WTC11 (cell line): ENCODE data around the gene CDCP1.

ENCODE experiments used
- ATF1 ChIP-seq: sonication (generic); formaldehyde crosslinking; IDR thresholded peaks from 2 replicates; pipeline ENCODE4 v1.8.1; 2023; ENCODE audit warnings: mild to moderate bottlenecking, moderate library complexity, missing genetic modification reagents
- CTCF ChIP-seq: fragments of 200-600 bp; IDR thresholded peaks from 2 replicates; pipeline ENCODE4 v1.8.0; 2022; ENCODE audit warnings: antibody characterized with exemption
- GABPB1 ChIP-seq: sonication (generic); formaldehyde crosslinking; IDR thresholded peaks from 2 replicates; pipeline ENCODE4 v1.8.1; 2023; ENCODE audit warnings: mild to moderate bottlenecking, missing genetic modification reagents
- NFATC4 ChIP-seq: fragments of 250-450 bp; sonication (Bioruptor Pico); IDR thresholded peaks from 2 replicates; pipeline ENCODE4 v1.9.0; 2021; ENCODE audit warnings: mild to moderate bottlenecking
- SMAD3 ChIP-seq: sonication (generic); formaldehyde crosslinking; IDR thresholded peaks from 2 replicates; pipeline ENCODE4 v1.8.0; 2022; ENCODE audit warnings: missing genetic modification reagents, mild to moderate bottlenecking, borderline replicate concordance
- TEAD4 ChIP-seq: sonication (generic); formaldehyde crosslinking; IDR thresholded peaks from 2 replicates; pipeline ENCODE4 v1.8.0; 2022; ENCODE audit warnings: mild to moderate bottlenecking, missing genetic modification reagents
- USF1 ChIP-seq: sonication (generic); formaldehyde crosslinking; IDR thresholded peaks from 2 replicates; pipeline ENCODE4 v1.8.0; 2022; ENCODE audit warnings: mild to moderate bottlenecking, missing genetic modification reagents
- ZNF232 ChIP-seq: sonication (generic); formaldehyde crosslinking; IDR thresholded peaks from 2 replicates; pipeline ENCODE4 v1.8.0; 2022; ENCODE audit warnings: mild to moderate bottlenecking, missing genetic modification reagents
- TF ChIP-seq, protein P1 (sequence below): sonication (generic); formaldehyde crosslinking; IDR thresholded peaks from 2 replicates; pipeline ENCODE4 v1.8.1; 2023; ENCODE audit warnings: mild to moderate bottlenecking, missing genetic modification reagents, moderate library complexity
- TF ChIP-seq, protein P2 (sequence below): sonication (generic); formaldehyde crosslinking; IDR thresholded peaks from 2 replicates; pipeline ENCODE4 v1.8.0; 2022; ENCODE audit warnings: mild to moderate bottlenecking, missing genetic modification reagents

GRCh38 chr3:45056608-45057301 lies 89.4 kb downstream of the CDCP1 start:
- TF ChIP-seq GABPB1 (CRISPR knock-in tag) (no peak), TEAD4 (no peak), CTCF (no peak), USF1 (CRISPR knock-in tag) (no peak), NFATC4 (CRISPR knock-in tag) (no peak), ATF1 (CRISPR knock-in tag) (no peak), ZNF232 (no peak), SMAD3 (CRISPR knock-in tag) (no peak)
- TF ChIP-seq, protein P1, sequence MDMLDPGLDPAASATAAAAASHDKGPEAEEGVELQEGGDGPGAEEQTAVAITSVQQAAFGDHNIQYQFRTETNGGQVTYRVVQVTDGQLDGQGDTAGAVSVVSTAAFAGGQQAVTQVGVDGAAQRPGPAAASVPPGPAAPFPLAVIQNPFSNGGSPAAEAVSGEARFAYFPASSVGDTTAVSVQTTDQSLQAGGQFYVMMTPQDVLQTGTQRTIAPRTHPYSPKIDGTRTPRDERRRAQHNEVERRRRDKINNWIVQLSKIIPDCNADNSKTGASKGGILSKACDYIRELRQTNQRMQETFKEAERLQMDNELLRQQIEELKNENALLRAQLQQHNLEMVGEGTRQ (CRISPR knock-in tag), result no peak
- TF ChIP-seq, protein P2, sequence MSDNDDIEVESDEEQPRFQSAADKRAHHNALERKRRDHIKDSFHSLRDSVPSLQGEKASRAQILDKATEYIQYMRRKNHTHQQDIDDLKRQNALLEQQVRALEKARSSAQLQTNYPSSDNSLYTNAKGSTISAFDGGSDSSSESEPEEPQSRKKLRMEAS (CRISPR knock-in tag), result no peak
